GM10266 (cell line): ENCODE results near the gene SPA17.

Experiments
- DNase-seq: peaks from one replicate; pipeline ENCODE4 v3.0.0; 2012; ENCODE audit errors: extremely low spot score
- CTCF ChIP-seq: IDR thresholded peaks from 2 replicates; pipeline ENCODE4 v1.5.1; 2012; ENCODE audit warnings: mild to moderate bottlenecking, low read depth; ENCODE audit not compliant: control insufficient read depth, insufficient read depth; ENCODE audit errors: missing control alignments

The SPA17 gene

DNA sequence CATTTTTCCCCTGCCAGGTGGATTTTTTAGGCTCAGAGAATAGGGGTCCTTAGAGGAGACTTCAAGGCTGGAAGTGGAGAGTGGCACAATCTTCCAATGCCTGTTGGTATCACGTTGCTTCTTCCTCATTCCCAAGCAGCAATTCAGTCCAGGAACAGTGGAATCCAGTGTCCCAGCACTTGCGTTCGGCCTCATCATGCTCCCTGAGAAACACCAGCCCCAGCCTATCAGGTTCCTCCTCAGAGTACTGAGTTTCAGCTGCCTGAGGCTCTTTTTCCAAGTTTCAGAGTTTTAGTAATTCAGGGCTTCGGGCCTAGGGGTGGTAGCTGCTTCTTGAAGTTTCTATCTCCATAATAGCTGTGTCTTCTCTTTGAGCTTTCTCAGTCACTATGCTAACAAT is 34.1 kb downstream of the SPA17 start:
- no peak for TF ChIP-seq CTCF
- DNase-seq: no peak

GRCh38 chr11:124712392-124712791 is 38.7 kb downstream of the SPA17 start:
- no peak for DNase-seq
- no peak for TF ChIP-seq CTCF

DNA sequence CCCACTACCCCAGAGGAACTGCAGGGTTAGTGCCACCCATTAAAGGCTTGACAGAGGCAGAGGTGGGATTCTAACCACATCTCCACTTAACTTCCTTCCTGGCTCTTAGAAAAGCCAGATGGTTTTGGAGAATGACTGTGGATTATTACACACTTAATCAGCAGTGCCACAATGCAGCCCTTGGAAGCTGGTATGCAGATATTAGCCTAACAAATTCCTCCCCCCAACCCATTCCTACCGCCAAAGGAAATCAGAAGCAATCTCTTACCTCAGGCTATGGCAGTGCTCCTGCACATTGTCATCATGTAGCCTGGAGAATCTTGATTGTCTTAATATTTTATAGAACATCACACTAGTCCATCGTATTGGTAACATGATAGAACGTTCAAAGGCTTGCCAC is 42.9 kb downstream of the SPA17 start:
- no peak for DNase-seq
- no peak for TF ChIP-seq CTCF

GRCh38 chr11:124717421-124717785 is 43.7 kb downstream of the SPA17 start:
- no peak for TF ChIP-seq CTCF
- DNase-seq: no peak

DNA sequence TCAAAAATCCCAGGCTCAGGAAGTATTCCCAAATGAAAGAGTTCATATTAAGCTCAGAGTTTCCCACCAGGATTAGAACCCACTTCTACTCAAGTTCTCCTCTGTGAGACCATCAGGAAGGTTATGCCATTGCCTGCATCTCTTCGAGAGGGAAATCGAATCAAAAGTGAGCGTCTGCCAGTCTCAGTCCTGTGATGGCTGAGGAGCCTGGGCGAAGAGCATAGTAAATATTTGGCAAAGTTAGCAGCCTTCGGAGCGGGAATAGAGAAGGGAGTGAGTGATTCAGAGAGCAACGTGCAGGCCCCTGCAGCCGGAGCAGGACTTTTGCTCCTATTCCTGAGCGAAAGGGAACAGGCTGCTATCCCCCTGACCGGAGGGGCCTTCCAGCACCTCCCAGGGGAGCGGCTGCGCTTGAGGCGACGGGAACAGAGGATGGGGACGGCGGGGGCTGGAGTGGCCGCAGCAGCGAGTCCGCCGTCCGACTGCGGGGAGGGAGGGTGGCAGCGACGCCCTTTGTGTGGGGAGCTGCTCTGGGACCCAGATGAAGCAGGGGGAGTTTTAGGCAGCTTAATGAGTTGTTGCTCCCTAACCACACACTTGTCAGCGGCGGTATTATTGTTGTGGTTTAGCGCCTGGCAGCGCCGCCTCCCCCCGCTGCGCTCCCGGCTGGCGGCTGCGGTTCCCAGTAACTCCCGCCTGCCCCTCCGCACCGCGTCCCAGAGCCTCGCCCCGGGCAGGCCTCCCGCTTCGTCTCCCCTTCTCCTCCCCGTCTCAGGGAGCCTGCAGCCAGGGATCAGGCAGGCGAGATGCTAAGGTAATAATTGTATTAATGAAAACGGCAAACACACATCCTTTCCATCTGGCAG is 44.3 kb downstream of the SPA17 start:
- DNase-seq: no peak
- no peak for TF ChIP-seq CTCF

DNA sequence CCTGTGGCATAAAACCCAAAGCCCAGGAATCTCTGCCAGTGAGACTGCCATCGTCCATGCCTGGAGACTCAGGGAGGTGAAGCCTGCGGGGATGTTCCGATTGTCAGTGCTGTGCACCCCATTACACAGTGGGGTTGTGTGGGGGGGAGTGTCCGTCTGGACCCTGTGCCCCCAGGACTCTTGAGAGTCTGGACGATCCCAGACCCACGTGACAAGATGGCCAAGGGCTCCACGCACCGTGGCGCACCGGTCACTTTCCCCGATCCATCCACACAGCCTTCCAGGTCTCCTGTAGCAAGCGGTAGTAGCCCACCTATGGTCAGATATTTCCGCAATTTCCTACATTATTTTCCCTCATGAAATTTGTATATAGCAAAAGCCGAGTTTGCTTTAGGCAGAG is 45.1 kb downstream of the SPA17 start:
- DNase-seq: no peak
- TF ChIP-seq CTCF: no peak

GRCh38 chr11:124719534-124719933 is 45.8 kb downstream of the SPA17 start:
- DNase-seq: no peak
- no peak for TF ChIP-seq CTCF
